ENCODE data around the gene ELP5.
"Not testable (repeated sequence)": the region's sequence is repeated elsewhere in the genome, so short reads cannot be mapped to it uniquely, and the experiment has no call there.

ELP5 gene

GRCh38 chr17:7237266-7237760 lies 14.7 kb upstream of the ELP5 start:
- no peak for DNase-seq

GRCh38 chr17:7237761-7238419 lies 14.1 kb upstream of the ELP5 start:
- peak; percentile 84 for DNase-seq

- DNase-seq, result peak; percentile 62
Measured at GRCh38 chr17:7238420-7239090, 13.5 kb upstream of the ELP5 start.

- peak; percentile 100 for DNase-seq
Measured at GRCh38 chr17:7239091-7240027, 12.7 kb upstream of the ELP5 start, which contains the start of gene PHF23. Gene PHF23, minus strand, starts transcription at chr17:7239457. Its CDS starts 178 bp downstream, at chr17:7239279.

GRCh38 chr17:7240375-7240774 lies 11.6 kb upstream of the ELP5 start:
- DNase-seq, result no peak

GRCh38 chr17:7241090-7241733 lies 10.8 kb upstream of the ELP5 start:
- DNase-seq, result no peak

DNA sequence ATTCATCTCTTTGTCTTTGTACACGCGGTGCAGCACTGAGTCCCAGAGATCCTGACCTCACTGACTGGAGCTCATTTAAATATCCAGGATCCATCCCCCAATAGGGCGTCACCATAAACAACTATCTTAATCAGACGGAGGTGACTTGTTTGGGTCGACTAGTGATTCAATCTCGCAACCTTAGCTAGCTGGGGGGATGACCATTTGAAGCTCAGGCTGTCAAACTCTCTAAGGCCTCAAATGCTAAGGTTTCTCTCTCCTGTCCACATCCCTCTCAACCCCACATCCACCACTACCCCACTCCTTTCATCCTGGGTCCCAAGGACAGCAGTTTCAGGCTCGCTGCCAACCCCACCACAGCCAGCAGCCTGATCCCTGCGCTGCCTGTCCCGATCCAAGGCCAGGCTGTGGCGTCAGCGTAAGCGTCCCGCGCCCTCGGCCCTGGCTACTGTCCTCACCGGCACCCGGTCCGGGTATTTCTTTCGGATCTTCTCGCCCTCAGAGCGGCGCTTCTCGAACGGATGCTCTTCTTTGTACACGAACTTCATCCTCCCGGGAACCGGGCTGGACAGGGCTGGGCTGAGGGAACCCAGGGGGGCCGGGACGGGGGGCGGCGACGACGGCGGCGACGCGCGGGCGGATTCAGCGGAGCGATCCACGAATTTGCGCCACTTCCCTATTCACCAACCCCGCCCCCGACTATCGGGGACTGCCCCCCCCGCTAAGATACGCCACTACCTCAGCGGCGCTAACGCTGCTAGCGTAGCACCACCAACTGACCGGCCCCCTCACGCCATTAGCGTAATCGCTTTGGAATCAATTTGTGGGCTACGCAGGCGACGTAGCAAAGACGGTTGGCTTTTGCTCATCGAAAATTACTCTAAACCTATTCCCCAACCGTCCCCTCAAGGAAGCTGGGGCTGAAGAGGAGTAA lies 10.0 kb upstream of the ELP5 start, which contains the start of gene GABARAP:
Gene GABARAP (minus strand): TSS at position 667 of the 934 bp plus-strand sequence. CDS start 119 bp downstream, at position 548.
- peak; percentile 97 for DNase-seq

- DNase-seq, result peak; percentile 97
Measured at GRCh38 chr17:7242717-7243452, 9.1 kb upstream of the ELP5 start.

GRCh38 chr17:7243453-7243729 lies 8.6 kb upstream of the ELP5 start:
- no peak for DNase-seq

DNA sequence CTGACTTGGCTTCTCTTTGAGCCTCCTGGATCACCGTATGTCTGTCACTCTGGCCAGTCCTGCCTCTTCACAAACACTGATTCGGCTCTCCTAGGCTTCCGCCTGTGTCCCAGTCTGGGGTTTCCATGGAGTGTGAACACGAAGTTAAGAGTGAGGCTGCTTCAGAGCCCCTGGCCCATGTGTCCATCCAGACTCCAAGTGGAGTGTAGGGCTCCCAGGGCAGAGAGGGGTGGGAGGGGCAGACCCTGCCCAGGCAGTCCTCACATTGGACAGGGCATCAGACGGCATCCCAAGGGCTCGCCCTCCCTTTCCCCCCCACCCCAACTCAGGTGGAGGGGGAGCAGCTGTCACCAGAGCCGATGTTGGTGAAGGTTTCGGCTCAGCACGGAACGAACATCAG lies 8.2 kb upstream of the ELP5 start:
- not testable (repeated sequence) for DNase-seq

DNA sequence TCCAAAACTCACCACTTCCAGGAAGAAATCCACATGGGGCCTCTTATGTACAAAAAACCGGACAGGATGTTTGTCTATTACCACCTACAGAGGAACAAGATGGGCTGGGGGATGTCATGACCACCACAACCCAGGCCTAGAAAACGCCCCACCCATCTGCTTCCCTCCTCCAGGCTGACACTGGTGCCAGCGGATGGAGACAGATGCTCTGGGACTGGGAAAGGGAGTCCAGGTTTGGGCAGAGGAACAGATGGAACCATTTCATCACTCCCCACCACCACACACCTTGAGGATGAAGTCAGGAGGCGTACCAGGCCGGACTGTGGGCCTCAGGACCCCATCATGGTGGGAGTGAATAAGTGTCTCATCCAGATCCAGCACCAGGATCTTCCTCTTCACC lies 5.2 kb upstream of the ELP5 start:
- no peak for DNase-seq

DNA sequence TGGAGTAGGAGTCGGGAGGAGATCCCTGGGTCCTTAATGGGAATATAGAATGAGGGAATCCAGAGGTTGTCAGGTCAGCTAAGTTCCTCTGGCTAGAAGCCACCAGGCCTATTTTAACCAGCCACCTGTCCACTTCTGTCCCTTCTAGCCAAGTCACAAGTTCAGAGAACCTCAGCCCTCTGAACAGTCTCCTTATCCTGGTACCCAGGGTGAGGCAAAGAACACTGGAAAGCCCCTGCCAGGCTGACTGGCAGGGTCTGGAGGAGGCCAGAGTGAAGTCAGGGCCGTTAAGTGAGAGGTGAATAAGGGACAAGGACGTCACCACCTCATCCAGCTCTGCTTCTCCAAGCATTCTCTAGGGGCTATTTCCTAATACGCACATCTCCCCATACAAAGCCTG lies 3.2 kb upstream of the ELP5 start:
- no peak for DNase-seq

DNA sequence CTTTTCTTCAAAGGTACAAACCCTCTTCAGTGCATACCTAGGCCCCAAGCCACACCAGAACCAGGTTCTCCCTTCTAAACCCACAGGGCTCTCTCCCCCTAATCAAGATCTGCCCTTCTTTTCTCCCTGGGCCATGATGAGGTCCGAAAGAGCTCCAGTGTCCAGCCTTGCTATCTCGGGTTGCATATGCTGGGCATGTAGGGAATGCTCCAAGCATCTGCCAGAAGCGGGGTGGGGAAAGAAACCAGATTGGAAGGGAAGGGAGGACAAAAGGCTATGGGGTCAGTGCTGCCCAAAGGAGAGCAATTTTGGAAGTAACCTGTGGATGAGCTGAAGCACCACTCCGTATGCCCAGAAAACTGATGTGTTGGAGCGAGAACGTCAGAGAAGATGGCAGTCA lies 2.8 kb upstream of the ELP5 start:
- no peak for DNase-seq

DNA sequence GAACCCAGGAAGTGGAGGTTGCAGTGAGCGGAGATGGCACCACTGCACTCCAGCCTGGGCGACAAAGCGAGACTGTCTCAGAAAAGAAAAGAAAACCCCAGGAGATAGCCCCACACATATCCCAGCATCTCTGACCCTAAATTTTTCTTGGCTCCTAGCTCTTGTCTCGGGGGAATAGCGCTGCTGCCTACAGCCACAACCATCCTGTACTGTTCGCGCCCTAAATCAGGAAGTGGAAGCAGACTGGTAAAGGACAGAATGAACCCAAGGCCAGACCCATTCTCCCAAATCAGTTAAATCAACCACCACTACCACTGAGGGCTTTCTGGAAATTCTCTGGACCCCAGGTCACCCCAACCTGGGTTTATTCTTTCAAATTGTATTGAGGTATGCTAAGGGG lies 2.2 kb upstream of the ELP5 start:
- DNase-seq, result no peak

- peak; percentile 41 for DNase-seq
Measured at GRCh38 chr17:7250695-7251627, 1.1 kb upstream of the ELP5 start.

GRCh38 chr17:7251661-7252175 lies 297 bp upstream of the ELP5 start, which contains the start of gene CTDNEP1:
Gene CTDNEP1, minus strand, starts transcription at chr17:7251734. Its CDS starts 438 bp downstream, at chr17:7251296.
- peak; percentile 99 for DNase-seq

- no peak for DNase-seq
Measured at GRCh38 chr17:7253082-7253481, 1.1 kb downstream of the ELP5 start.

DNA sequence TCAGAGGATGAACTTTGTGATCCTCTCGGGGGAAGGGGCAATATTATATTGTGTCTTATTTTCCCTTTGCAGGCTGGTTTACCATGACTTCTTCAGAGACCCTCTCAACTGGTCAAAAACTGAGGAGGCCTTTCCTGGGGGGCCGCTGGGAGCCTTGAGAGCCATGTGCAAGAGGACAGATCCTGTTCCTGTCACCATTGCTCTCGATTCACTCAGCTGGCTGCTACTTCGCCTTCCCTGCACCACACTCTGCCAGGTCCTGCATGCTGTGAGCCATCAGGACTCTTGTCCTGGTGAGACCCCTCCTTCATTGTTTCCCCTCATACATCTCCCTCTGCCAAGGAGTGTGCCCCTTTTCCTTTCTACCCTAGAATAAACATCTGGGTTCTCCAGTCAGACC lies 2.5 kb downstream of the ELP5 start:
- no peak for DNase-seq

DNA sequence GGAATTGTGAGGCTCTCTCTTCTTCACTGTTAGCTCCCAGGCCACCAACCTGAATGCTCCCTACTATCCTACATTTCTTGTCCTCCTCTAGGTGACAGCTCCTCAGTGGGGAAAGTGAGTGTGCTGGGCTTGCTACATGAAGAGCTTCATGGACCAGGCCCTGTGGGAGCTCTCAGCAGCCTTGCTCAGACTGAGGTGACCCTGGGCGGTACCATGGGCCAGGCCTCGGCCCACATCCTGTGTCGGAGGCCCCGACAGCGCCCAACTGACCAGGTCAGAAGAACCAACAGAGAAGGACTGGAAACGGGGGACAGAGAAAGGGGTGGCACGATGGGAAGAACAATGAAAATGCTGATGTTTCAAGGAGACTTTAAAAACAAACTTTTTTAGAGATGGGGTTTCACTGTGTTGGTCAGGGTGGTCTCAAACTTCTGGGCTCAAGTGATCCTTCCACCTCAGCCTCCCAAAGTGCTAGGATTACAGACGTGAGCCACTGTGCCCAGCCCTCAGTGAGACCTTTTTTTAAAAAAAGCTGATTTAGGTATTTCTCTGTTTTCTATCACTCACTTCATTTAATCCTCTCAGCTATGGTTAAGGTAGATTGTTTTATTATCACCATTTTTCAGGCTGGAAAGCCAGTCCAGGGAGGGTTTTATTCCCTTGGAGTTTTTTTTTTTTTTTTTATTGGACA lies 4.9 kb downstream of the ELP5 start:
- no peak for DNase-seq

Measured in femur (tissue), 1 donor.